IMR-90 (cell line): ENCODE data around the gene MISP3. TPM values are rescaled to one million over a fixed set of nuclear protein-coding genes. Genes with fewer than 3 reads are reported as not detected.
"Not testable (repeated sequence)": the region's sequence is repeated elsewhere in the genome, so short reads cannot be mapped to it uniquely, and the experiment has no call there.

Experiments
- ATAC-seq: fragments of 200-7000 bp; cut with Tn5 transposase; 2 replicates; pipeline ENCODE4 v1.9.1; 2020; ENCODE audit warnings: low read depth, mild to moderate bottlenecking, moderate library complexity
- BruUV-seq: library from RNA; stranded (reverse); fragments of 400-500 nt; replicated peaks from 2 replicates; lab custom pipeline; 2021; lab: Mats Ljungman, UMichigan
- CTCF ChIA-PET: fragments of 300-600 bp; formaldehyde crosslinking; extraction: SDS; loops from one replicate; lab custom pipeline; 2021; ENCODE audit warnings: antibody characterized with exemption; lab: Yijun Ruan, JAX
- POLR2A ChIA-PET: fragments of 300-600 bp; sonication (Branson Sonifier 250); formaldehyde crosslinking; loops from one replicate; lab custom pipeline; 2022; ENCODE audit warnings: antibody characterized with exemption; ENCODE audit not compliant: unreplicated experiment; lab: Charles Lee
- DNase-seq: peaks from one replicate; pipeline ENCODE4 v3.0.0; 2013
- H2AFZ ChIP-seq: replicated peaks from 2 replicates; pipeline ENCODE3; 2013; ENCODE audit warnings: low read length, mild to moderate bottlenecking; ENCODE audit not compliant: poor library complexity
- H2AK5ac ChIP-seq: 2 replicates; pipeline ENCODE4 v1.6.1; 2013; ENCODE audit warnings: low read depth, low read length, inconsistent platforms
- H2AK9ac ChIP-seq: replicated peaks from 2 replicates; pipeline ENCODE3; 2013; ENCODE audit warnings: mild to moderate bottlenecking, low read depth, low read length, moderate library complexity; ENCODE audit not compliant: poor library complexity
- H2BK120ac ChIP-seq: 2 replicates; pipeline ENCODE4 v1.6.1; 2013; ENCODE audit warnings: low read depth, low read length, inconsistent platforms
- H2BK15ac ChIP-seq: 3 replicates; pipeline ENCODE4 v1.6.1; 2013; ENCODE audit warnings: low read depth, low read length, inconsistent platforms
- H2BK20ac ChIP-seq: 2 replicates; pipeline ENCODE4 v1.6.1; 2013; ENCODE audit warnings: low read depth, mild to moderate bottlenecking, inconsistent platforms, low read length, moderate library complexity
- H2BK5ac ChIP-seq: 2 replicates; pipeline ENCODE4 v1.6.1; 2013; ENCODE audit warnings: mild to moderate bottlenecking, low read depth, low read length, inconsistent platforms; ENCODE audit not compliant: poor library complexity, severe bottlenecking
- H3K14ac ChIP-seq: replicated peaks from 2 replicates; pipeline ENCODE4 v1.6.1; 2013; ENCODE audit warnings: low read depth, low read length, inconsistent platforms
- H3K18ac ChIP-seq: 2 replicates; pipeline ENCODE4 v1.6.1; 2013; ENCODE audit warnings: low read depth, low read length, control low read depth
- H3K23ac ChIP-seq: 2 replicates; pipeline ENCODE4 v1.6.1; 2013; ENCODE audit warnings: low read depth, low read length, inconsistent platforms
- H3K27ac ChIP-seq: 2 replicates; pipeline ENCODE4 v1.5.1; 2013; ENCODE audit warnings: mild to moderate bottlenecking, control low read depth, low read length; ENCODE audit not compliant: insufficient read depth
- H3K27me3 ChIP-seq: 2 replicates; pipeline ENCODE4 v1.6.1; 2013; ENCODE audit warnings: low read length; ENCODE audit not compliant: control insufficient read depth, insufficient read depth
- H3K36me3 ChIP-seq: 2 replicates; pipeline ENCODE4 v1.6.1; 2013; ENCODE audit warnings: low read length, mixed read lengths; ENCODE audit not compliant: control insufficient read depth, insufficient read depth
- H3K4ac ChIP-seq: 2 replicates; pipeline ENCODE4 v1.6.1; 2013; ENCODE audit warnings: low read depth, low read length, inconsistent platforms
- H3K4me1 ChIP-seq: 2 replicates; pipeline ENCODE4 v1.6.1; 2013; ENCODE audit warnings: low read length, mixed read lengths; ENCODE audit not compliant: control insufficient read depth, insufficient read depth
- H3K4me2 ChIP-seq: 2 replicates; pipeline ENCODE4 v1.6.1; 2013; ENCODE audit warnings: low read depth, mild to moderate bottlenecking, control low read depth, low read length, moderate library complexity
- H3K4me3 ChIP-seq: 2 replicates; pipeline ENCODE4 v1.5.1; 2013; ENCODE audit warnings: low read depth, mild to moderate bottlenecking, control low read depth, low read length, moderate library complexity; ENCODE audit not compliant: insufficient read depth
- H3K56ac ChIP-seq: 2 replicates; pipeline ENCODE4 v1.6.1; 2013; ENCODE audit warnings: low read length, inconsistent platforms; ENCODE audit not compliant: insufficient read depth; ENCODE audit errors: extremely low read depth
- H3K79me1 ChIP-seq, 2 experiments: 2 replicates each; pipeline ENCODE4 v1.6.1; 2013; ENCODE audit warnings: low read length in 2 of 2, inconsistent platforms in 1 of 2, low read depth in 1 of 2
- H3K9ac ChIP-seq: 2 replicates; pipeline ENCODE4 v1.6.1; 2013; ENCODE audit warnings: low read depth, low read length, control low read depth
- H3K9me1 ChIP-seq: 2 replicates; pipeline ENCODE4 v1.6.1; 2013; ENCODE audit warnings: low read length, inconsistent platforms; ENCODE audit not compliant: insufficient read depth
- H3K9me3 ChIP-seq: 2 replicates; pipeline ENCODE4 v1.6.1; 2013; ENCODE audit warnings: low read length; ENCODE audit not compliant: control insufficient read depth, insufficient read depth
- H4K20me1 ChIP-seq: 2 replicates; pipeline ENCODE4 v1.6.1; 2013; ENCODE audit warnings: low read length, inconsistent platforms; ENCODE audit not compliant: insufficient read depth
- H4K5ac ChIP-seq: 2 replicates; pipeline ENCODE4 v1.6.1; 2013; ENCODE audit warnings: mild to moderate bottlenecking, low read depth, low read length, control low read depth
- H4K8ac ChIP-seq, 2 experiments: 2 replicates each; pipeline ENCODE4 v1.6.1; 2013; ENCODE audit warnings: low read depth in 2 of 2, low read length in 2 of 2, control low read depth in 1 of 2, inconsistent platforms in 1 of 2
- H4K91ac ChIP-seq: 2 replicates; pipeline ENCODE4 v1.6.1; 2013; ENCODE audit warnings: low read depth, low read length, inconsistent platforms; ENCODE audit not compliant: insufficient read depth
- WGBS, 2 experiments: methylation state at CpG; one replicate each; pipeline versions ENCODE4 v1.1.5 to v1.1.7; 2013; ENCODE audit warnings: missing lambda C conversion rate in 2 of 2; ENCODE audit not compliant: insufficient read length in 1 of 2; ENCODE audit errors: extremely low coverage in 2 of 2; 5-methylcytosine and 5-hydroxymethylcytosine counted together
- dilution Hi-C: fragments of 300-500 bp; cut with HindIII; formaldehyde crosslinking; loops from one replicate; pipeline ENCODE4 v1.14.3; 2018; ENCODE audit warnings: low sequenced_read_pairs; ENCODE audit not compliant: unreplicated experiment
- in situ Hi-C: fragments of 300-500 bp; cut with MboI; formaldehyde crosslinking; loops from 3 replicates; pipeline ENCODE4 v1.14.3; 2019; ENCODE audit warnings: low sequenced_read_pairs, inconsistent platforms, mixed read lengths
- intact Hi-C: fragments of 100-400 bp; cut with micrococcal nuclease; formaldehyde crosslinking; loops from 2 replicates; pipeline ENCODE4 v1.10.0; 2022
- polyA plus RNA-seq, 3 experiments: library from polyadenylated mRNA; depleted of rRNA; stranded (reverse); fragments of >200 nt; gene quantifications; 2 replicates each; pipeline ENCODE4 v1.2.3, GENCODE V29; 2012; ENCODE audit warnings: low replicate concordance in 1 of 3
- total RNA-seq: library from RNA; depleted of rRNA; stranded (reverse); fragments of >200 nt; gene quantifications from 2 replicates; pipeline ENCODE4 v1.2.3, GENCODE V29; 2012

The MISP3 gene
- total and polyA plus RNA-seq, 2 of the 4 experiments (the other 2 are of a cell fraction): under 0.01 to 0.68 TPM

DNA sequence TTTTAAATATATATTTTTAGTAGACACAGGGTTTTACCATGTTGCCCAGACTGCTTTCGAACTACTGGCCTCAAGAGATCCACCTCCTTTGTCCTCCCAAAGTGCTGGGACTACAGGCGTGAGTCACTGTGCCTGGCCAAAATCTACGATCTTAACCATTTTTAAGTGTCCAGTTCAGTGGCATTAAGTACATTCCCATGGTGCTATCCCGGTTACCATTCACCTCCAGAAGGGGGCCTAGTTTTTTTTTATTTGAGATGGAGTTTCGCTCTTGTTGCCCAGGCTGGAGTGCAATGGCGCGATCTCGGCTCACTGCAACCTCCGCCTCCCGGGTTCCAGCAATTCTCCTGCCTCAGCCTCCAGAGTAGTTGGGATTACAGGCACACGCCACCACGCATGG, 37.4 kb upstream of the MISP3 start:
- H4K91ac ChIP-seq, H3K18ac ChIP-seq, H3K4me3 ChIP-seq, DNase-seq, H4K8ac ChIP-seq, H3K9ac ChIP-seq, H3K9me1 ChIP-seq, BruUV-seq, in situ Hi-C loops, H3K79me1 ChIP-seq, dilution Hi-C loops, H3K56ac ChIP-seq, ATAC-seq, H3K14ac ChIP-seq, H3K36me3 ChIP-seq, POLR2A ChIA-PET, H2AFZ ChIP-seq, H2BK15ac ChIP-seq, H4K5ac ChIP-seq, H2AK5ac ChIP-seq, H3K9me3 ChIP-seq, H2AK9ac ChIP-seq, H2BK20ac ChIP-seq, H3K27ac ChIP-seq, H2BK120ac ChIP-seq, H3K4me1 ChIP-seq, intact Hi-C loops, H2BK5ac ChIP-seq, H4K20me1 ChIP-seq, H3K4me2 ChIP-seq, H3K23ac ChIP-seq, H3K4ac ChIP-seq: not testable (repeated sequence)
- 76% methylated on average over 3 of the region's 12 CpGs; no CpG with 5 or more reads in 1 of the 2 experiments for WGBS, 2 experiments
- CTCF ChIA-PET: interaction anchor here (0.7 kb wide), 1 partner anchor 40 kb away, joined by 4 read pairs; no protein-coding TSS in a partner anchor
- H3K27me3 ChIP-seq: peaks cover 10% of the 10 kb centered on the region; the same call in 1 of the 2 replicates
